ENCODE data around the gene FAM89B.

DNA sequence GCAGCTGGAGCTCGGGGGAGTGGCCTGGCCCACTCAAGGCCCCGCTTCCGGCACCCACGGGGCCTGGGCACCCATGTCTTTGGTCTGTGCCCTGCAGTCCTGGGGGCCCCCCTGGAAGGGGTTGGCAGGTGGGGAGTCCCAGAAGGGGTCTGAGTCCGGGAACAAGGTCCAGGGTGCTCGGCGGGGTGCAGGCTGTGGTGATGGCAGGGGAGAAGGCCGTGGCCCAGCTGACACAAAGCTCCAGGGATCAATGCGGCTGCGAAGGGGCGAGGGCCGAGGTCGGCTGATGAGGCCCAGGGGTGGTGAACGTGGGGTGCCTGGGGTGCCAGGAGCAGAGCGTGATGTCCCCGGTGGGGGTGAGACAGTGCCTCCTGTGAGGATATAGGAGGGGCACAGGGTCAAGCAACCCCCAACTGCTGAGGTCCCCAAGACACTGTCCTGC lies 25.9 kb downstream of the FAM89B start:
- TF ChIP-seq, protein P1, sequence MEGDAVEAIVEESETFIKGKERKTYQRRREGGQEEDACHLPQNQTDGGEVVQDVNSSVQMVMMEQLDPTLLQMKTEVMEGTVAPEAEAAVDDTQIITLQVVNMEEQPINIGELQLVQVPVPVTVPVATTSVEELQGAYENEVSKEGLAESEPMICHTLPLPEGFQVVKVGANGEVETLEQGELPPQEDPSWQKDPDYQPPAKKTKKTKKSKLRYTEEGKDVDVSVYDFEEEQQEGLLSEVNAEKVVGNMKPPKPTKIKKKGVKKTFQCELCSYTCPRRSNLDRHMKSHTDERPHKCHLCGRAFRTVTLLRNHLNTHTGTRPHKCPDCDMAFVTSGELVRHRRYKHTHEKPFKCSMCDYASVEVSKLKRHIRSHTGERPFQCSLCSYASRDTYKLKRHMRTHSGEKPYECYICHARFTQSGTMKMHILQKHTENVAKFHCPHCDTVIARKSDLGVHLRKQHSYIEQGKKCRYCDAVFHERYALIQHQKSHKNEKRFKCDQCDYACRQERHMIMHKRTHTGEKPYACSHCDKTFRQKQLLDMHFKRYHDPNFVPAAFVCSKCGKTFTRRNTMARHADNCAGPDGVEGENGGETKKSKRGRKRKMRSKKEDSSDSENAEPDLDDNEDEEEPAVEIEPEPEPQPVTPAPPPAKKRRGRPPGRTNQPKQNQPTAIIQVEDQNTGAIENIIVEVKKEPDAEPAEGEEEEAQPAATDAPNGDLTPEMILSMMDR (IDR thresholded peaks at IDR 0.05) = no peak
- TF ChIP-seq, protein P2, sequence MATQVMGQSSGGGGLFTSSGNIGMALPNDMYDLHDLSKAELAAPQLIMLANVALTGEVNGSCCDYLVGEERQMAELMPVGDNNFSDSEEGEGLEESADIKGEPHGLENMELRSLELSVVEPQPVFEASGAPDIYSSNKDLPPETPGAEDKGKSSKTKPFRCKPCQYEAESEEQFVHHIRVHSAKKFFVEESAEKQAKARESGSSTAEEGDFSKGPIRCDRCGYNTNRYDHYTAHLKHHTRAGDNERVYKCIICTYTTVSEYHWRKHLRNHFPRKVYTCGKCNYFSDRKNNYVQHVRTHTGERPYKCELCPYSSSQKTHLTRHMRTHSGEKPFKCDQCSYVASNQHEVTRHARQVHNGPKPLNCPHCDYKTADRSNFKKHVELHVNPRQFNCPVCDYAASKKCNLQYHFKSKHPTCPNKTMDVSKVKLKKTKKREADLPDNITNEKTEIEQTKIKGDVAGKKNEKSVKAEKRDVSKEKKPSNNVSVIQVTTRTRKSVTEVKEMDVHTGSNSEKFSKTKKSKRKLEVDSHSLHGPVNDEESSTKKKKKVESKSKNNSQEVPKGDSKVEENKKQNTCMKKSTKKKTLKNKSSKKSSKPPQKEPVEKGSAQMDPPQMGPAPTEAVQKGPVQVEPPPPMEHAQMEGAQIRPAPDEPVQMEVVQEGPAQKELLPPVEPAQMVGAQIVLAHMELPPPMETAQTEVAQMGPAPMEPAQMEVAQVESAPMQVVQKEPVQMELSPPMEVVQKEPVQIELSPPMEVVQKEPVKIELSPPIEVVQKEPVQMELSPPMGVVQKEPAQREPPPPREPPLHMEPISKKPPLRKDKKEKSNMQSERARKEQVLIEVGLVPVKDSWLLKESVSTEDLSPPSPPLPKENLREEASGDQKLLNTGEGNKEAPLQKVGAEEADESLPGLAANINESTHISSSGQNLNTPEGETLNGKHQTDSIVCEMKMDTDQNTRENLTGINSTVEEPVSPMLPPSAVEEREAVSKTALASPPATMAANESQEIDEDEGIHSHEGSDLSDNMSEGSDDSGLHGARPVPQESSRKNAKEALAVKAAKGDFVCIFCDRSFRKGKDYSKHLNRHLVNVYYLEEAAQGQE (IDR thresholded peaks at IDR 0.05; ENCODE audit: insufficient read depth in 1 of 2, low read depth in 2 of 2, low read length in 1 of 2) = no peak
- TF ChIP-seq SIN3A (IDR thresholded peaks at IDR 0.05; ENCODE audit: borderline replicate concordance, insufficient read depth, low read depth, low read length) = no peak
